ENCODE results near the gene GNB5.

GRCh38 chr15:52115598-52116427 is 75.4 kb downstream of the GNB5 start:
- TF ChIP-seq CTCF (CRISPR knock-in tag; IDR thresholded peaks at IDR 0.05) (no peak), JUN (CRISPR knock-in tag; IDR thresholded peaks at IDR 0.05) (no peak)

Measured in HepG2 (cell line).